Measurements from ENCODE around the gene RANBP9.

Gene RANBP9

GRCh38 chr6:13591205-13591921 lies 120.3 kb downstream of the RANBP9 start:
- no peak for DNase-seq (ENCODE audit: low read depth)
- H3K4me3 ChIP-seq (ENCODE audit: control insufficient read depth, low read depth, low read length) = no peak overlapping the region
- TF ChIP-seq CTCF (IDR thresholded peaks at IDR 0.05; ENCODE audit: control insufficient read depth, insufficient read depth, low read depth, low read length, missing control alignments) = no peak

GRCh38 chr6:13590574-13591153 lies 121.0 kb downstream of the RANBP9 start:
- H3K4me3 ChIP-seq (ENCODE audit: control insufficient read depth, low read depth, low read length) = no peak overlapping the region
- DNase-seq (ENCODE audit: low read depth) = no peak
- TF ChIP-seq CTCF (IDR thresholded peaks at IDR 0.05; ENCODE audit: control insufficient read depth, insufficient read depth, low read depth, low read length, missing control alignments) = no peak

GRCh38 chr6:13589801-13590200 lies 121.8 kb downstream of the RANBP9 start:
- TF ChIP-seq CTCF (IDR thresholded peaks at IDR 0.05; ENCODE audit: control insufficient read depth, insufficient read depth, low read depth, low read length, missing control alignments) = no peak
- DNase-seq (ENCODE audit: low read depth) = no peak
- no peak overlapping the region for H3K4me3 ChIP-seq (ENCODE audit: control insufficient read depth, low read depth, low read length)

- no peak for DNase-seq (ENCODE audit: low read depth)
- no peak for TF ChIP-seq CTCF (IDR thresholded peaks at IDR 0.05; ENCODE audit: control insufficient read depth, insufficient read depth, low read depth, low read length, missing control alignments)
- H3K4me3 ChIP-seq (ENCODE audit: control insufficient read depth, low read depth, low read length) = no peak overlapping the region
Measured at GRCh38 chr6:13586603-13587542, 124.8 kb downstream of the RANBP9 start.

GRCh38 chr6:13581700-13582229 lies 129.9 kb downstream of the RANBP9 start:
- TF ChIP-seq CTCF (IDR thresholded peaks at IDR 0.05; ENCODE audit: control insufficient read depth, insufficient read depth, low read depth, low read length, missing control alignments) = no peak
- no peak overlapping the region for H3K4me3 ChIP-seq (ENCODE audit: control insufficient read depth, low read depth, low read length)
- no peak for DNase-seq (ENCODE audit: low read depth)

GRCh38 chr6:13579911-13580310 lies 131.7 kb downstream of the RANBP9 start:
- no peak for DNase-seq (ENCODE audit: low read depth)
- H3K4me3 ChIP-seq (ENCODE audit: control insufficient read depth, low read depth, low read length) = no peak overlapping the region
- no peak for TF ChIP-seq CTCF (IDR thresholded peaks at IDR 0.05; ENCODE audit: control insufficient read depth, insufficient read depth, low read depth, low read length, missing control alignments)
